ENCODE data around the gene CRACR2B.

Gene CRACR2B

DNA sequence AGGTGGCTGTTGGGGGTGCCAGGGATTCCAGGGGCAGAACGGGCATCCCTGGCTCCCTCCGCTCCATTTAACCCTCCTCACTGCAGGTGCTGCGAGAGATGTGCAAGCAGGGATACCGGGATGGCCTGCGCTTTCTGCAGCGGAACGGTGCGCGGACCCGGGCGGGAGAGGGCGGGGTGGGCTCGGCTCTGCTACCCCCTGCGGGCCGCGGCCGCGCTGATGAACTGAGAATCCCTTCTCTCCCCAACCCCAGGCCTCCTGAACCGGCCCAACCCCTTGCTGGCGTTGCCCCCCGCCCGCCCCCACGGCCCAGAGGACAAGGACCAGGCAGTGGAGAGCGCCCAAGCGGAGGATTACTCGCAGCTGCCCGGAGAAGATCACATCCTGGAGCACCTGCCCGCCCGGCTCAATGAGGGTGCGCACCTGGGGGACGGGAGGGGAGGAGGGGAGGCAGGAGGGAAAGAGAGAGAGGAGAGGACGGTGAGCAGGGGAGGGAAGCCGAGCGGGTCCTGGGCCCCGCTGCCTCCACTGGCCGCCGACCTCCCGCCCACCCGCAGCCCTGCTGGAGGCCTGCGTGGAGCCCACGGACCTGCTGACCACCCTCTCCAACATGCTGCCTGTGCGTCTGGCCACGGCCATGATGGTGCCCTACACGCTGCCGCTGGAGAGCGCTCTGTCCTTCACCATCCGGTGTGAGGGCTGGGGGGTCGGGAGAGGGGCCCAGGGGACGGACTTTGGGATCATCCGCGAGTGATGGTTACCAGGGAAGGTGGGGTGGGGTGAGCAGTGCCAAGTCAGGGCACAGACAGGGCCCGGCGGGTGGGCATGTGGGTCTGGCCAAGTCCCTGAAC is 4.1 kb upstream of the CRACR2B start:
- Histone ChIP-seq H3K4me3 (no peak overlapping the region), H3K27ac (no peak overlapping the region)

DNA sequence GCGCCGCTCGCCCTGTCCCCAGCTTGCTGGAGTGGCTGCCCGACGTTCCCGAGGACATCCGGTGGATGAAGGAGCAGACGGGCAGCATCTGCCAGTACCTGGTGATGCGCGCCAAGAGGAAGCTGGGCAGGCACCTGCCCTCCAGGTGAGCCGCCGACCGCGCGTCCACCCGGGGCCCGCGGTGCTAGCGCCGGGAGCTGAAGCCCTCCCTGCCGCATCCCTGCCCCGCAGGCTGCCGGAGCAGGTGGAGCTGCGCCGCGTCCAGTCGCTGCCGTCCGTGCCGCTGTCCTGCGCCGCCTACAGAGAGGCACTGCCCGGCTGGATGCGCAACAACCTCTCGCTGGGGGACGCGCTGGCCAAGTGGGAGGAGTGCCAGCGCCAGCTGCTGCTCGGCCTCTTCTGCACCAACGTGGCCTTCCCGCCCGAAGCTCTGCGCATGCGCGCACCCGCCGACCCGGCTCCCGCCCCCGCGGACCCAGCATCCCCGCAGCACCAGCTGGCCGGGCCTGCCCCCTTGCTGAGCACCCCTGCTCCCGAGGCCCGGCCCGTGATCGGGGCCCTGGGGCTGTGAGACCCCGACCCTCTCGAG is 3.3 kb upstream of the CRACR2B start:
- Histone ChIP-seq H3K27ac (no peak overlapping the region), H3K4me3 (no peak overlapping the region)

DNA sequence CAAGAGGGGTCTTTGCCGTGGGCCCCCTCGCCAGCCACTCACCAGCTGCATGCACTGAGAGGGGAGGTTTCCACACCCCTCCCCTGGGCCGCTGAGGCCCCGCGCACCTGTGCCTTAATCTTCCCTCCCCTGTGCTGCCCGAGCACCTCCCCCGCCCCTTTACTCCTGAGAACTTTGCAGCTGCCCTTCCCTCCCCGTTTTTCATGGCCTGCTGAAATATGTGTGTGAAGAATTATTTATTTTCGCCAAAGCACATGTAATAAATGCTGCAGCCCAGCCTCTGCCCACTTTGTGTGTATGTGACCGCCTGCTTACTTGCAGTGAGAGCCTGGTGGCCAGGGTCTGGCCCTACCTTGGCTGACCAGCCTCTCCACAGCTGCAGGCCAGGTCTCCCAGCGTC is 2.8 kb upstream of the CRACR2B start:
- H3K27ac ChIP-seq: peak overlapping the region in 1 of 21 experiments; percentile 4
- H3K4me3 ChIP-seq: no peak overlapping the region

DNA sequence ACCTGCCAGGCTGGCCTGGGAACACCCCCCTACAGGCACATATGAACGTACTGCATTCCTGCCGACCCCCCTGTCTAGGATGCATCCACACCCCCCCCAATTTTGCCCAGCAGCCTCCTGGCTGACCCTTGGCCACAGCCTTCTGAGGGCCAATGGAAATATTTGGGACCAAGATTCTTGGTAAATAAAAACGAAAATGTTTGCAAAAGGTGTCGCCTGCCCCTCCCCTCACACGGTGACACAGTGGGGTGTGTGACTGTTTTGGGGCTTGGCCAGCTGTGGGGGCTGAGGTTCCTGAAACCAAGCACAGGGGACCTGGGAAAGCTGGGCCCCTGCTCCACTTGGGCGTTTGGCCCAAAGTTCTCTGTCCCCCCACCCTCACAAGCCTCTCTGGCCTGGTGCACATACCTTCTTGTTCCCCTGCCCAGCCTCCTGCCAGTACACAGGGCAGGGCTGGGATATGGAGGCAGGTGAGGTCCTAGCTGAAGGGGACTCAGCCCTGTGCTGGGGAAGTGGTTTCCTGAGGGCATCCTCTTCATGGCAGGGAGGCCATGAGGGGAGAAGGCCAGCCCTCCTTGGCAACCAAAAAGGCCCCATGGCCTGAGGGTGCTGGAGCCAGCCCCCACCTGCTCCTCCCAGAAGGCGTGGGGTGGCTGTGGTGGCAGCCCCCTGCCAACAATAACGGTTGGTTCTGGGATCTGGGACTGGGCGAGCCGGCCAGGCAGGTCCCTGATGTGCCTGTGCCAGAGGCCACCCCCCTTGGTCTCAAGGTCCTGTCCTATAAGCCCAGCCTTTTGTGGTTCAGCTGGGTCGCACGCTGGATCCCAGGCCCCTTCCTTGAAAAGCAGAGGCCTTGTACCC is 2.1 kb upstream of the CRACR2B start:
- no peak overlapping the region for H3K4me3 ChIP-seq
- peak overlapping the region in 6 of 21 experiments; percentile 17 to 74 (median 52) for H3K27ac ChIP-seq

DNA sequence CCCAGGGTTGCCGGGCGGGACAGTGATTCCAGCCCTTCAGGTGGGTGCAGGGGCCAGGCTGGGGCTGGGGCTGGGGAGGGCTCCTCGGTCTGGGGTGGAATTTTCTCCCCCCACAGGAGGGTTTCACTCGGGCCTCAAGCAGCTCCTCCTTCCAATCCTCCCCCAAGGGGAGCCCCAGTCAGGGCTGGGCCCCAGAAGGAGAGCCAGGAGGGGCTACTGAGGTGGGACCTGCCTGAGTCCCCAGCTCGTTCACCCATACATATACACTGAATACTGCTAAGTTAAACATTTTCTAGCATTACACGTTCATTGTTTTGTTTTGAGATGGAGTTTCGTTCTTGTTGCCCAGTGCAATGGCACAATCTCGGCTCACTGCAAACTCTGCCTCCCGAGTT is 1.5 kb upstream of the CRACR2B start:
- no peak overlapping the region for H3K4me3 ChIP-seq
- H3K27ac ChIP-seq: peak overlapping the region in 7 of 21 experiments; percentile 17 to 74 (median 48)

DNA sequence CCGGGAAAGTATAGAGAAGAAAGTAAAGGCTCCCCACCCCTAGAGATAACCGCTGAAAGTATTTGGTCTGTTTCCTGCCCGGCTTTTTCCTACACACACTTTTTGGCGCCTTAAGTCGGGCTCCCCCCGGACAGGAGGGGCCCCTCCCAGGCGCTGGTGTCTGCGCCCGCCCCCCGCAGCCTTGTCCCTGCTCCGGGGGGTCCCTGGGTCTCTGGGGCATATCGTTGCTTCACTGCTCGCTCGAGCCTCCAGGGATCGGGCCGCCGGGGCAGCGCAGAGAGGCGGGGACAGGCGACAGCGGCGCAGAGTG is 928 bp upstream of the CRACR2B start:
- Histone ChIP-seq H3K4me3 (peak overlapping the region; percentile 14 to 49 (median 39)), H3K27ac (peak overlapping the region in 17 of 21 experiments; percentile 4 to 74 (median 58))

DNA sequence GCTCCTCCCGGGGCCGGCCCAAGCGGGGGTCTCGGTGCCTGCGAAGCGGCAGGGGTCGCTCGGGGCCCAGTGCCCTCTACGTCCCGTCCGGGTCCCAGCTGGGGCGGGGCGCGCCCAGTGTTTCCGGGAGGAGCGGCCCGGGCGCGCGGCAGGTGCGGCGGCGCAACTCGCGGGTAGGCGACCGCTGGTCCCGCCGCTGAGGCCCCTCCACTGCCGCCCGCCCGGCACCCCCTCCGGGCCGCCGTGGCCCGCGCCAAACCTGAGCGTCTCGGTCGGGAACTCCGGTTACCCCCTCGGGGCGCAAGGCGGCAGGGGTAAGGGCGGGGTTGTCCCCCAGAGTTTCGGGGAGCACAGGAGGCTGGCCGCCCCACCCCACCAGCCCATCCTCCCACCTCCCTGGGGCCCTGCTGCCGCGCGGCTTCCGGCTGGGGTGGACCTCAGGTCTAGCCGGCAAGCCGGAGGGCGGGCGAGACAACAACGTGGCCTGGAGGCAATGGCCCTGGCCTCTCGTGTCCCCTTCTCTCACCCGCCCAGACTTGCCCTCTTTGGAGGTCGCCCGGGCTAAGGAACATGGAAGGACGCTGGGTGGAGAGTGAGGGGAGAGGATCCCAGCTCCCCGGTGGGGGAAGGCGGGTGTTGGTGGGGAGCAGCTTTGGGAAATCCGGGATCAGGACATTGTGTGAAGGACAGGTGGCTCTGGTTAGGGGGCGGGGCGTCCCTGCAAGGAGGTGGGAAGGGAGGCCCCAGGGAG is 398 bp upstream of the CRACR2B start:
- Histone ChIP-seq H3K27ac (peak overlapping the region in 17 of 21 experiments; percentile 4 to 74 (median 58)), H3K4me3 (peak overlapping the region; percentile 14 to 49 (median 39))

DNA sequence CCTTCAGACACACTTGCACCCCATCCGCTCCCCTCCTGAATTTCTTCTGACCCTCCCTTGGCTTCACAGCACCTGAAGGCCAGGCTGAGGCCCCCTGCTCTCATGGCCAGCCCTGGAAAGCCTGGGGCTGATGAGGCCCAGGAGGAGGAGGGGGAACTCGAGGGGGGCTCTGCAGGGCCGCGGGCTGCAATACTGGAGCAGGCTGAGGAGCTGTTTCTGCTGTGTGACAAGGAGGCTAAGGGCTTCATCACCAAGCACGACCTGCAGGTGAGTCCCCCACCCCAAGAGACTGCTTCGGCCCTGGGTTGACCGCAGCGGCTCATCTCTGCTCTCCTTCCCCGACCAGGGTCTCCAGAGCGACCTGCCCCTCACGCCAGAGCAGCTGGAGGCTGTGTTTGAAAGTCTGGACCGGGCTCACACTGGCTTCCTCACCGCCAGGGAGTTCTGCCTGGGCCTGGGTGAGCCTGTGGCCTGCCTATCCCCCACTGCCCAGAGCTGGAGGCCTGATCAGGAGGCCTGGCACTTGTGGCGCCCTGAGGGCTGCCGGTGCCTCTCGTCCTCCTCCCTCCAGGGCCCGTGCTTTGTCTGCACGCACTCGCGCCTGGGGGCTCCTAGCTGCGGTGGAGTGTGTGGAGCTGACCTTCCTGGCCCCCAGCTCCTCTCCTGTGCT is 922 bp downstream of the CRACR2B start:
- Histone ChIP-seq H3K4me3 (peak overlapping the region in 1 of 7 experiments; percentile 35), H3K27ac (peak overlapping the region in 14 of 21 experiments; percentile 10 to 71 (median 48))

DNA sequence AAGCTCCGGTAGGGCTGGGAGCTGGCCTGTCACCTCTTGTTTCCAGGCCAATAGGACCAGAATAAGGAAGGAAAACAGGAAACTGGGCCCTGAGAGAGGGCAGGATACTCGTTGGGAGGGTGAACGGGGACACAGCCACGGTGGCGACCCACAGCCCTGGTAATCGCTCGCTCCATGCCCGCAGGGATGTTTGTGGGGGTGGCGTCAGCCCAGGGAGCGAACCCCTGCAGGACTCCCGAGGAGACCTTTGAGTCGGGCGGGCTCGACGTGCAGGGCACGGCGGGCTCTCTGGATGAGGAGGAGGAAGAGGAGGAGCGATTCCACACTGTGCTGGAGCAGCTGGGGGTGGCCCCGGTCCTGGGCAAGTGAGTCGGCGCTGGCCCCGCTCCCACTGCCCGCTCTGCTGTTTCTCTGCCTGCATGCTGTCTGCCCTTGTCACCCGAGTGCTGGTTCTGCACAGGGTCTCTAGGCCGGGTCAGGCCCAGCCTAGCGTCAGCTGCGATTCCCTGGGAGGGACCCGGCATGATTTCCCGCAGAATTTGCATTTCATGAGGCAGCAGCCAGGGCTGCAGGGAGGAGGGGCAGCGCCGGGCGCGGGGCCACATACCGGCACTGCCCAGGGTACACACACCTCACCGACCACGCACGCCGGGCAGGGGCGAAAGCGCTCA is 1.6 kb downstream of the CRACR2B start:
- H3K4me3 ChIP-seq: peak overlapping the region; percentile 4 to 35 (median 19)
- peak overlapping the region in 13 of 21 experiments; percentile 8 to 71 (median 49) for H3K27ac ChIP-seq

DNA sequence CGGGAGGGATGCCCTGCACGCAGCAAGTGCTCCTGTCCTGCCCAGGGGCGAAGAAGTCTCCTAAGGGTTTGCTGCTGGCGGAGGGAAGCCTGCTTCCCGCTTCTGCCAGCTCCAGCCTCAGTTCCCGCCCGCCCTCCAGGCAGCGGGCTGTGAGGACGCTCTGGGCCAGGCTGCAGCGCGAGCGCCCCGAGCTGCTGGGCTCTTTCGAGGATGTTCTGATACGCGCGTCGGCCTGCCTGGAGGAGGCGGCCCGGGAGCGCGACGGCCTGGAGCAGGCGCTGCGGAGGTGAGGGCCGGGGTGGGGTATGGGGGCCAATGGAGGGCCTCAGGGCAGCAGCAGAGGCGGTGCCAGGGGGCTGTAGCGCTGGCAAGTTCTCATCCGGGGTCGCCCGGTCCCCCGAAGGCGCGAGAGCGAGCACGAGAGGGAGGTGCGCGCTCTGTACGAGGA is 2.2 kb downstream of the CRACR2B start:
- peak overlapping the region in 8 of 21 experiments; percentile 2 to 71 (median 48) for H3K27ac ChIP-seq

DNA sequence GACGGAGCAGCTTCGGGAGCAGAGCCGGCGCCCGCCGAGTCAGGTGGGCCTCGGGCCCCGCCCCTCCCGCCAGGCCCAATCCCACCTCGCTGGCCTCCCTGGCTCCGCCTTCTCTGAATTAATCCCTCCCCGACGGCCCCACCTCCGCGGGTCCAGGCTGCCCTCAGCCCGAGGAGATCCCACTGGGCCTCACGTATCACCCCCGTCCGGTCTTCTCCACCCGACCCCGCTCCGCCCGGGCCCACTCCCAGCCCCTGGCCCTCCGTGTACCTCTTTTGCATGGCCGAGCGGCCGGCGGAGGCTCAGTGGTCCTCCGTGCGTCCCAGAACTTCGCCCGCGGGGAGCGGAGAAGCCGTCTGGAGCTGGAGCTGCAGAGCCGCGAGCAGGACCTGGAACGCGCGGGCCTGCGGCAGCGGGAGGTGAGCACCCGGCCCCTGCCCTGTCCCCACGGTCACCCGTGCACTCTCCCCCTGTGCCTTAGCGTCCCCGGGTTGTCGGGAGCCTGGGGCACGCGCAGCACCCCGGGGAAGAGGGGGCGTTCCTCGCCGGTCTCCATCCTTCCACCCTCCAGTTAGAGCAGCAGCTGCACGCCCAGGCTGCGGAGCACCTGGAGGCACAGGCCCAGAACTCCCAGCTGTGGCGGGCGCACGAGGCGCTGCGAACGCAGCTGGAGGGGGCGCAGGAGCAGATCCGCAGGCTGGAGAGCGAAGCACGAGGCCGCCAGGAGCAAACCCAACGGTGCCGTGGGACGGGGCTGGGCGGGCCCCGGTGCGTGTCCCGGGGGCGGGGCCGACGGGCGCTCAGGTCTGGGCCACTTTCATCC is 2.8 kb downstream of the CRACR2B start:
- peak overlapping the region in 3 of 21 experiments; percentile 17 to 68 (median 25) for H3K27ac ChIP-seq
- peak overlapping the region; percentile 4 to 35 (median 19) for H3K4me3 ChIP-seq

More for the DNA sequence above, 2.2 kb downstream of the CRACR2B start:
- peak overlapping the region; percentile 4 to 35 (median 19) for H3K4me3 ChIP-seq

DNA sequence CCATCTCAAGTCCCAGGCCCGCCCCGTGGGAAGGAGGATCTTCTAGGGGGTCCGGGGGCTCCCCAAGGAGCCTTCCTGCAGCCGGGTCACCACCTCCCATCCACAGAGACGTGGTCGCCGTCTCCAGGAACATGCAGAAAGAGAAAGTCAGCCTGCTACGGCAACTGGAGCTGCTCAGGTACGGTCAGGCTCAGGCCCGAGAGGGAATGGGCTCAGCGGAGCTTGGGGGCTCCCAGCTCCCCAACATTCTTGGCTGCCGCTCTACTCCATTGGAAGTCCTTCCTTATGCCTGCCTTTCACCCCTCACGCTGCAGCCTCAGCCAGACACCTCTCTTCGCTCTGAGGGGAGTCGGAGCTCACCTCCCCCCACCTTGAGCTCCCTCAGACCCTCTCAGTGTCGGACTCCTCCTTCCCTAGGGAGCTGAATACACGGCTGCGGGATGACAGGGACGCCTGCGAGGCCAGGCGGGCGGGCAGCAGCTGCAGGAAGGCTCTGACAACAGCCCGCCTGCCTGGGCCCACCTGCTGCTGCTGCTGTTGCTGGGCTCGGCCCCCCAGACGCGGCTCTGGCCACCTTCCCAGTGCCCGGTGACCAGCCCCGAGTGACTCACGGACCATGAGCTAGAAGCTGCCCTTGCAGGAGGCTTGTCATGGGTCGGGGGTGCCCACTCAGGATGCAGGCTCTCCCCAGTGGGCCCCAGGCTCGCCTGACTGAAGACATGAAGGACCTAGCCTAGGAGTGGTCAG is 3.6 kb downstream of the CRACR2B start:
- no peak overlapping the region for H3K27ac ChIP-seq
- H3K4me3 ChIP-seq: peak overlapping the region in 5 of 7 experiments; percentile 4 to 35 (median 29)

DNA sequence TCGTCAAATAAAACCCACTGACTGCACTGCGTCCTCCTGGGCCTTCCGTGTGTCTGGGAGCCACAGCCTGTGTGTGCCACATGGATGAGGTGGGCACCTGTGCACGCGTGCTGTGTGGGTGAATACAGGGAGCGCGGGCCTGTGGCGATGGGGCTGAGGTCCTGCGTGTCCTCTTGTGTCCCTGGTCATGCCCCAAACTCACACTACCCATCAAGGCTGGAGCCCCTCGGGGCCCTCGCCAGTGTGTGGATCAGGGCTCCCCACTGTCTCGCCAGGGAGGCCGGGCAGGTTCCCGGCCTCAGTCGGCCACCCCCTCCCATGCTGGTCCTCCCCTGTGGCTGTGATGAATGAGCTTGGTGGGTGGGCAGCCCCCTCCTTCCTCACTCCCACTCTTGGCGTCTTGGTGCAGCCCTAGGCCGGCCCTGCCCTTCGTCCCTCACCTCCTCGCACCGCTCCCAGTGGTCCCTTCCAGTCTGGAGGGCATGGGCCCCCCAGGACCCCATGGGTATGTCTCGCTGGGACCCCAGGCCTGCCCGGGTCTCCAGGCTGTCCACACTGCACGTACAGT is 4.3 kb downstream of the CRACR2B start:
- H3K4me3 ChIP-seq: peak overlapping the region; percentile 19 to 77 (median 70)
- peak overlapping the region in 18 of 21 experiments; percentile 7 to 93 (median 87) for H3K27ac ChIP-seq

DNA sequence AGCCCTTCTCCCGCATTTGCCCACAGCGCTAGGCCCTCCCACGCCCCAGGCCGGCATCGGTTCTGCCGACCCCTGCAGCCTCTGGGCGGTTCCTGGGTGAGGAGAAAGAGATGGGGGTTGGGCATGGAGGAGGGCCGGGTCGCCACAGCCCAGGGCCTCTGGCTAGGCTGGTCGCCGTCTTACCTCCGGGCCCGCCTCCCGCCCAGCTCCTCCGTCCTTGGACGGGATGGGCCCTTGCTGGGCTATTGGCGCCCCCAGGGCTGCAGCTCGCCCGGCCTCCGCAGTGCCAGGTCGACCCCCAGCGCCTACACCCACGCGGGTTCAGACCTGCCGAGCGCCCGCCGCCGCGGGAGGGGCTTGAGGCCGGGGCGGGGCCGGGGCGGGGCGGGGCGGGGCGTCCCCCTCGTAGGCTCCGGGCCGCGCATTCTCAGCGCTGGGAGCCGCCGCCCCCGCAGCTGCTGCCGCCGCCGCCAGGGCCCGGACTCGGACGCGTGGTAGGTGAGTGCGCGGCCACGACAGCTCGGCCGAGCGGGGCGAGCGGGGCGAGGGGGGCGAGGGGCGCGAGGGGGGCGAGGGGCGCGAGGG is 4.9 kb downstream of the CRACR2B start, which contains the start of gene CD151:
Gene CD151 (plus strand): TSS at position 424 of the 585 bp plus-strand sequence. CDS start 3,118 bp downstream, outside the sequence.
- H3K27ac ChIP-seq: peak within 1 kb of the TSS; percentile 65 to 93 (median 88)
- peak within 1 kb of the TSS; percentile 59 to 77 (median 71) for H3K4me3 ChIP-seq

DNA sequence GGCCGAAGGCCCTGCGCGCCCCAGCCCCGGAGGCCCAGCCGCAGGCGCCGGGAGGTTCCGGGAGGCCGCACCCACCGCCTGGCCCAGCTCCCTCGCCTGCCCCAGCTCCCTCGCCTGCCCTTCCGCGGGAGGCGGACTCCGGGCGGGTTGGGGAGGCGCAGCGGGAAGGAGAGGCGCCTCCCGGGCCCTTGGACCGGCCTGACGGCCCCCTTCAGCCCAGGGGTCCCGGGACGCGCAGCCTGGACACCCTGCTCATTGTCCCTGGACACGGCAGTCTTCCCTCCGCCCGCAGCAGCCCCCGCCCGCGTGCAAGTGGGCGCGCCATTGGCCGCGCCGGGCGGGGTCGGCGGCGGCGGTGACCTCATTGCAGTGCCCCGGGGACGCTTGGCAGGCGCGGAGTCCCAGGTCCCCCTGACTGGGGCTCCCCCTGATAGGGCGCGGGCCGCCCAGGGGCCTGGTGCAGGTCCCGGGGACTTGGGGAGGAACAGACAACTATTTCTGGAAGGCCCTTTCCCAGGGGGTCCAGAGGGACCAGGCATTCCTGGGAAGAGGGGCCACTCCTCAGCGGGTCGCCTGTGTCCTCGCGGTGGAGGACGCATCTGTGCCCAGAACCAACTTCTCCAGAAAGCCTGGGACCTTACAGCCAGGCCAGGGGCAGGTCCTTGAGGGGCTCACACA is 5.5 kb downstream of the CRACR2B start:
- peak overlapping the region; percentile 59 to 77 (median 71) for H3K4me3 ChIP-seq
- H3K27ac ChIP-seq: peak overlapping the region; percentile 65 to 93 (median 88)
